K562 (cell line): ENCODE results near the gene CTSL. TPM values are rescaled to one million over a fixed set of nuclear protein-coding genes. Genes with fewer than 3 reads are reported as not detected.

ENCODE experiments used
- ARID1B ChIP-seq: fragments of 450-650 bp; IDR thresholded peaks from 2 replicates; pipeline ENCODE4 v1.6.1; 2016; ENCODE audit warnings: antibody characterized with exemption, mild to moderate bottlenecking, inconsistent platforms
- CSDE1 ChIP-seq, 2 experiments: fragments of 450-650 bp; IDR thresholded peaks; 2 replicates each; pipeline ENCODE4 v1.6.1; 2016; ENCODE audit warnings: mild to moderate bottlenecking in 1 of 2
- EGR1 ChIP-seq: fragments of 450-650 bp; conservative IDR thresholded peaks from 2 replicates; pipeline ENCODE4 v1.6.1; 2017; ENCODE audit warnings: mild to moderate bottlenecking
- HDAC3 ChIP-seq: fragments of 450-650 bp; IDR thresholded peaks from 2 replicates; pipeline ENCODE4 v1.6.1; 2018; ENCODE audit warnings: borderline replicate concordance, mild to moderate bottlenecking, moderate library complexity; ENCODE audit not compliant: partially characterized antibody
- IFI16 ChIP-seq: fragments of 250-450 bp; sonication (Bioruptor Pico); IDR thresholded peaks from 2 replicates; pipeline ENCODE4 v2.1.2; 2022; ENCODE audit warnings: mild to moderate bottlenecking, inconsistent platforms
- L3MBTL2 ChIP-seq: fragments of 450-650 bp; IDR thresholded peaks from 2 replicates; pipeline ENCODE4 v1.6.1; 2016; ENCODE audit warnings: mild to moderate bottlenecking, moderate library complexity
- LARP7 ChIP-seq: fragments of 450-650 bp; IDR thresholded peaks from 2 replicates; pipeline ENCODE4 v1.6.1; 2016
- MCM2 ChIP-seq: fragments of 450-650 bp; IDR thresholded peaks from 2 replicates; pipeline ENCODE4 v1.6.1; 2017; ENCODE audit warnings: low read depth, mild to moderate bottlenecking
- MCM7 ChIP-seq, 2 experiments: fragments of 450-650 bp; IDR thresholded peaks; 2 replicates each; pipeline ENCODE4 v1.6.1; 2016 to 2018
- MTA1 ChIP-seq: fragments of 450-650 bp; IDR thresholded peaks from 2 replicates; pipeline ENCODE4 v1.6.1; 2017; ENCODE audit warnings: borderline replicate concordance
- PTBP1 ChIP-seq: fragments of 200-400 bp; formaldehyde crosslinking; IDR thresholded peaks from 2 replicates; pipeline ENCODE4 v1.6.1; 2017; ENCODE audit warnings: low read depth, low read length
- RFX1 ChIP-seq: fragments of 450-650 bp; IDR thresholded peaks from 2 replicates; pipeline ENCODE4 v1.6.1; 2016; ENCODE audit warnings: mild to moderate bottlenecking, moderate library complexity
- SMAD4 ChIP-seq: fragments of 250-450 bp; sonication (Bioruptor Pico); conservative IDR thresholded peaks from 2 replicates; pipeline ENCODE4 v1.8.0; 2021; ENCODE audit warnings: inconsistent platforms, mild to moderate bottlenecking, moderate library complexity
- ZKSCAN1 ChIP-seq: fragments of 150-350 bp; IDR thresholded peaks from 2 replicates; pipeline ENCODE4 v1.6.1; 2016; ENCODE audit warnings: low read depth, low read length
- ZNF12 ChIP-seq: sonication (generic); formaldehyde crosslinking; IDR thresholded peaks from 2 replicates; pipeline ENCODE4 v1.4.0; 2020; ENCODE audit warnings: mild to moderate bottlenecking, missing genetic modification reagents
- ZNF175 ChIP-seq: fragments of 200-800 bp; sonication (Bioruptor generic); IDR thresholded peaks from 2 replicates; pipeline ENCODE4 v1.6.1; 2016; ENCODE audit warnings: low read depth, mild to moderate bottlenecking, missing genetic modification characterization, missing compliant biosample characterization
- polyA plus RNA-seq, 8 experiments: library from polyadenylated mRNA; depleted of rRNA in 4 of 8; stranded (reverse) in 5 of 8; unstranded in 3 of 8; fragments of >200 nt; fragmentation: Nextera tagmentation in 2 of 8; fragmentation: Illumina TruSeq in 1 of 8; extraction: Ambion mirVana in 2 of 8; extraction: Trizol in 1 of 8; gene quantifications; 2 replicates each; pipeline versions ENCODE4 v1.2.1 to v1.2.3, GENCODE V29; 2011 to 2014; ENCODE audit warnings: inconsistent platforms in 1 of 8, missing spikeins in 1 of 8
- total RNA-seq, 7 experiments: library from RNA; depleted of rRNA in 6 of 7; stranded (reverse); fragments of >200 nt in 6 of 7; fragmentation: Illumina TruSeq in 2 of 7; extraction: Trizol in 2 of 7; gene quantifications; 2 replicates each; pipeline versions ENCODE4 v1.2.1 to v1.2.3, GENCODE V29; 2011 to 2021; ENCODE audit warnings: low replicate concordance in 1 of 7
- TF ChIP-seq, protein P1 (sequence below), 2 experiments: fragments of 450-650 bp; IDR thresholded peaks; 2 replicates each; pipeline ENCODE4 v1.6.1; 2016; ENCODE audit warnings: mild to moderate bottlenecking in 2 of 2, borderline replicate concordance in 1 of 2, low read depth in 1 of 2, moderate library complexity in 1 of 2
- TF ChIP-seq, protein P2 (sequence below), 2 experiments: fragments of 450-650 bp; IDR thresholded peaks; 2 replicates each; pipeline ENCODE4 v1.6.1; 2016
- TF ChIP-seq, protein P3 (sequence below), 2 experiments: fragments of 450-650 bp in 1 of 2; sonication (generic) in 1 of 2; formaldehyde crosslinking in 1 of 2; IDR thresholded peaks in 1 of 2; conservative IDR thresholded peaks in 1 of 2; 2 replicates each; pipeline versions ENCODE4 v1.6.1 to v1.8.1; 2016 to 2023; ENCODE audit warnings: mild to moderate bottlenecking in 2 of 2, moderate library complexity in 2 of 2, inconsistent platforms in 1 of 2, missing genetic modification reagents in 1 of 2

CTSL gene
- total and polyA plus RNA-seq, 9 of the 15 experiments (the other 6 are each of a cell fraction or from before 2014, with no cell fraction given): 55.9 to 165 (median 93.7) TPM

DNA sequence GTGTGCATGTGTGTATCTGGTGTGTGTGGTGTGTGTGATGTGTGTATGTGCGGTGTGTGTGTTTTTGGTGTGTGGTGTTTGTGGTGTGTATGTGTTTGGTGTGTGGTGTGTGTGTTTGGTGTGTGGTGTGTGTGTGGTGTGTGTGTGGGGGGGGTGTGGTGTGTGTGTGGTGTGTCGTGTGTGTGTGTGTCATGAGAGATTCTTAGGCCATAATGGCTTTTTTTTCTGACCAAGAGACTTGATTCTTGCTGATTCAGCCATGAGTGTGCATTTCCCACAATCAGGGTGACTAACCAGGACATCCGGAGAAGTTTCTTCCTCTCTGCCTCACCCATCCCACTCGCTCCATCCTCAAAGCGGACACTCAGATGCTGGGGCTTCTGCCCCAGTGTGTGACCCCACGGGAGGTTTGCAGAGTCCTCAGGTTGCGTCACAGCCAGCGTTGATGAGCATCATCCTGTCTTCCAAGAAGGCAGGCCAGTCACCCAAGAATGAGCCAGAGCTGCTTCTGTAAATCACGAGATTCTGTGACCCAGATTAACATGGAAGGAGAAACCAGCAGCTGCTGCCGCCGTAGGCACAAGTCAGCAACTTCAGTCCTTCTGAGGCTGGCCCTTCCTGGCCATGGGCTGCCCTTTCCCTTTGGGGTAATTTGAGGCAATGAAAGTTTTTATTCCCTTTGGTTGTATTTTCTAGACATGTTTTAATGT lies 12.5 kb upstream of the CTSL start (continued):
- TF ChIP-seq RFX1: no peak
- peak; percentile 58 for TF ChIP-seq HDAC3
- TF ChIP-seq, protein P1, sequence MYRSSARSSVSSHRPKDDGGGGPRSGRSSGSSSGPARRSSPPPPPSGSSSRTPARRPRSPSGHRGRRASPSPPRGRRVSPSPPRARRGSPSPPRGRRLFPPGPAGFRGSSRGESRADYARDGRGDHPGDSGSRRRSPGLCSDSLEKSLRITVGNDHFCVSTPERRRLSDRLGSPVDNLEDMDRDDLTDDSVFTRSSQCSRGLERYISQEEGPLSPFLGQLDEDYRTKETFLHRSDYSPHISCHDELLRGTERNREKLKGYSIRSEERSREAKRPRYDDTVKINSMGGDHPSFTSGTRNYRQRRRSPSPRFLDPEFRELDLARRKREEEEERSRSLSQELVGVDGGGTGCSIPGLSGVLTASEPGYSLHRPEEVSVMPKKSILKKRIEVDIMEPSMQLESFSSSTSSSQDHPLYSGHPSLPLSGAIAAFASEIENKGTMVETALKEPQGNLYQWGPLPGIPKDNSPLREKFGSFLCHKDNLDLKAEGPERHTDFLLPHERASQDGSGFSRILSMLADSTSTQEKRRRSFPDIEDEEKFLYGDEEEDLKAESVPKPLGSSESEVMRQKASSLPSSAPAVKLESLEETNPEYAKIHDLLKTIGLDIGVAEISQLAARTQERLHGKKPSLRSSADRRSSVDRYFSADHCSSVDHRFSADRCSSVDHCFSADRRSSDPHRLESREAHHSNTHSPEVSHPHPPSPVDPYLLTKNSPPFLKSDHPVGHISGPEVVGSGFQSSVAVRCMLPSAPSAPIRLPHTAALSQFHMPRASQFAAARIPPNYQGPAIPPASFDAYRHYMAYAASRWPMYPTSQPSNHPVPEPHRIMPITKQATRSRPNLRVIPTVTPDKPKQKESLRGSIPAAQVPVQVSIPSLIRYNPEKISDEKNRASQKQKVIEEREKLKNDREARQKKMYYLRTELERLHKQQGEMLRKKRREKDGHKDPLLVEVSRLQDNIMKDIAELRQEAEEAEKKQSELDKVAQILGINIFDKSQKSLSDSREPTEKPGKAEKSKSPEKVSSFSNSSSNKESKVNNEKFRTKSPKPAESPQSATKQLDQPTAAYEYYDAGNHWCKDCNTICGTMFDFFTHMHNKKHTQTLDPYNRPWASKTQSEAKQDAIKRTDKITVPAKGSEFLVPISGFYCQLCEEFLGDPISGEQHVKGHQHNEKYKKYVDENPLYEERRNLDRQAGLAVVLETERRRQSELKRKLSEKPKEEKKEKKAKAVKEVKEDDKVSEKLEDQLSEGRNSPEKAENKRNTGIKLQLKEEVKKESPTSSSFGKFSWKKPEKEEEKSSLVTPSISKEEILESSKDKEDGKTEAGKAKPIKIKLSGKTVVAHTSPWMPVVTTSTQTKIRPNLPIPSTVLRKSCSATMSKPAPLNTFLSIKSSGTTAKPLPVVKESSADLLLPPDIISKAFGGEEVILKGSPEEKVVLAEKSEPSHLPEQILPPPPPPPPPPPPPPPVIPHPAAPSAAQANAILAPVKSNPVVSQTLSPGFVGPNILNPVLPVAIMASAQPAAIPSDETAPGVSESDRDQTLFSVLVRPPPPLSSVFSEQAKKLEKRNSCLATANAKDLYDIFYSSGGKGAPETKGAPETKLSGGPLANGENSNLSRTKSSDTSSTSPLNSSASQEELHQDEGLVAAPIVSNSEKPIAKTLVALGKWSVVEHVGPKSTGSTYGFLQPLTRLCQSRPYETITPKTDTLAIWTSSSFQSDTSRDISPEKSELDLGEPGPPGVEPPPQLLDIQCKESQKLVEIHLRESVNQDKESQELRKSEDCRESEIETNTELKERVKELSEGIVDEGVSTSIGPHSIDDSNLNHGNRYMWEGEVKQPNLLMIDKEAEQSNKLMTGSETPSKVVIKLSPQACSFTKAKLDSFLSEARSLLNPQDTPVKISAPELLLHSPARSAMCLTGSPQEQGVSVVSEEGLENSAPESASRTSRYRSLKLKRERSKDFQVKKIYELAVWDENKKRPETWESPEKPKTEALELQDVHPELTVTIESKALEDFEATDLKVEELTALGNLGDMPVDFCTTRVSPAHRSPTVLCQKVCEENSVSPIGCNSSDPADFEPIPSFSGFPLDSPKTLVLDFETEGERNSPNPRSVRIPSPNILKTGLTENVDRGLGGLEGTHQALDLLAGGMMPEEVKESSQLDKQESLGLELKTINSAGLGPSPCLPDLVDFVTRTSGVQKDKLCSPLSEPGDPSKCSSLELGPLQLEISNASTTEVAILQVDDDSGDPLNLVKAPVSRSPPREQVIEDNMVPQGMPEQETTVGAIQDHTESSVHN (IDR thresholded peaks at IDR 0.05; ENCODE audit: borderline replicate concordance in 1 of 2, low read depth in 1 of 2): peak in 1 of 2 experiments; percentile 94; a peak in 2 of 4 replicates
- TF ChIP-seq, protein P2, sequence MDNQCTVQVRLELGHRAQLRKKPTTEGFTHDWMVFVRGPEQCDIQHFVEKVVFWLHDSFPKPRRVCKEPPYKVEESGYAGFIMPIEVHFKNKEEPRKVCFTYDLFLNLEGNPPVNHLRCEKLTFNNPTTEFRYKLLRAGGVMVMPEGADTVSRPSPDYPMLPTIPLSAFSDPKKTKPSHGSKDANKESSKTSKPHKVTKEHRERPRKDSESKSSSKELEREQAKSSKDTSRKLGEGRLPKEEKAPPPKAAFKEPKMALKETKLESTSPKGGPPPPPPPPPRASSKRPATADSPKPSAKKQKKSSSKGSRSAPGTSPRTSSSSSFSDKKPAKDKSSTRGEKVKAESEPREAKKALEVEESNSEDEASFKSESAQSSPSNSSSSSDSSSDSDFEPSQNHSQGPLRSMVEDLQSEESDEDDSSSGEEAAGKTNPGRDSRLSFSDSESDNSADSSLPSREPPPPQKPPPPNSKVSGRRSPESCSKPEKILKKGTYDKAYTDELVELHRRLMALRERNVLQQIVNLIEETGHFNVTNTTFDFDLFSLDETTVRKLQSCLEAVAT (IDR thresholded peaks at IDR 0.05): peak in 1 of 2 experiments; percentile 94; a peak in 3 of 4 replicates
- TF ChIP-seq MTA1: peak; percentile 67
- TF ChIP-seq ZKSCAN1: no peak
- no peak for TF ChIP-seq MCM2
- 0 out of 2 replicates have a peak, but pooled peaks have one; percentile 55 for TF ChIP-seq SMAD4 (CRISPR knock-in tag)
- peak in 1 of 2 experiments; percentile 81; a peak in 1 of 4 replicates for TF ChIP-seq MCM7 (IDR thresholded peaks at IDR 0.05)
- peak in 1 of 2 experiments; percentile 58; a peak in 1 of 4 replicates for TF ChIP-seq CSDE1 (IDR thresholded peaks at IDR 0.05)
- no peak for TF ChIP-seq L3MBTL2
- TF ChIP-seq IFI16 (CRISPR knock-in tag): no peak
- TF ChIP-seq ZNF12: no peak
- TF ChIP-seq LARP7: peak; percentile 87
- peak; percentile 23 for TF ChIP-seq EGR1
- no peak for TF ChIP-seq PTBP1
- TF ChIP-seq ZNF175: peak; percentile 83
- peak; percentile 92 for TF ChIP-seq ARID1B
- TF ChIP-seq, protein P3, sequence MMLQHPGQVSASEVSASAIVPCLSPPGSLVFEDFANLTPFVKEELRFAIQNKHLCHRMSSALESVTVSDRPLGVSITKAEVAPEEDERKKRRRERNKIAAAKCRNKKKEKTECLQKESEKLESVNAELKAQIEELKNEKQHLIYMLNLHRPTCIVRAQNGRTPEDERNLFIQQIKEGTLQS (IDR thresholded peaks at IDR 0.05): peak; percentile 98
- TF ChIP-seq, protein P3 (CRISPR knock-in tag; conservative IDR thresholded peaks at IDR 0.05): no peak
